ENCODE measurements around the gene PTPRM.

DNA sequence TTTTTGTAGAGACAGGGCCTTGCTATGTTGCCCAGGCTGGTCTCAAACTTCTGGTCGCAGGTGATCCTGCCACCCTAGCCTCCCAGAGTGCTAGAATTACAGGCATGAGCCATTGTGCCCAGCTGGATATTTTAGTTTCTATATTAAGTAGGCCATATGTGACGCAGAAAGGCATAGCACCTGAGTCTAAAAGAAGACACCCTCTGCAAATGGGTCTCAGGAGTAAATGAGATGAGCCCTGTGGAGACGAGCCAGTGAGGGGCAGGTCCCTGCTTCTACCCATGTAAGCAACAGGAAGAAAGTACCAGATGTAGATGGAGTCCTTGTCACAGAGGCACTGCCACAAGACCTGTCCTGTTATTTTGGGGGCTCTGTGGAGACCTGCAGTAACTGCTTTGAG, 322.4 kb downstream of the PTPRM start:
- TF ChIP-seq POLR2A (IDR thresholded peaks at IDR 0.05) (no peak), CTCF (IDR thresholded peaks at IDR 0.05) (no peak), EP300 (IDR thresholded peaks at IDR 0.05) (no peak)

Data from gastroesophageal sphincter (tissue), 3 donors.